Measurements from ENCODE around the gene SNF8.
A peak's percentile ranks its signal among the peaks of the same experiment; 100 is the strongest.
"Not testable (repeated sequence)": the region's sequence is repeated elsewhere in the genome, so short reads cannot be mapped to it uniquely, and the experiment has no call there.

The SNF8 gene

GRCh38 chr17:48944515-48945260 is at the start of gene SNF8:
TSS of gene SNF8 (minus strand) at chr17:48944842. CDS start at chr17:48944734, 108 bp downstream.
- peak; percentile 96 for DNase-seq (ENCODE audit: low spot score)

- DNase-seq (ENCODE audit: low spot score), result peak; percentile 1
Measured at GRCh38 chr17:48993951-48994350, 49.3 kb upstream of the SNF8 start.

- DNase-seq (ENCODE audit: low spot score), result no peak
Measured at GRCh38 chr17:48993305-48993704, 48.7 kb upstream of the SNF8 start.

GRCh38 chr17:48992444-48992843 is 47.8 kb upstream of the SNF8 start:
- no peak for DNase-seq (ENCODE audit: low spot score)

GRCh38 chr17:48990882-48991357 is 46.3 kb upstream of the SNF8 start:
- DNase-seq (ENCODE audit: low spot score), result no peak

GRCh38 chr17:48989100-48989499 is 44.5 kb upstream of the SNF8 start:
- DNase-seq (ENCODE audit: low spot score), result no peak

- DNase-seq (ENCODE audit: low spot score), result no peak
Measured at GRCh38 chr17:48985436-48986245, 41.0 kb upstream of the SNF8 start.

GRCh38 chr17:48981927-48982539 is 37.4 kb upstream of the SNF8 start:
- DNase-seq (ENCODE audit: low spot score), result no peak

GRCh38 chr17:48973806-48974205 is 29.2 kb upstream of the SNF8 start:
- DNase-seq (ENCODE audit: low spot score), result no peak

- no peak for DNase-seq (ENCODE audit: low spot score)
Measured at GRCh38 chr17:48972749-48973097, 28.1 kb upstream of the SNF8 start.

- no peak for DNase-seq (ENCODE audit: low spot score)
Measured at GRCh38 chr17:48970865-48971687, 26.4 kb upstream of the SNF8 start.

- DNase-seq (ENCODE audit: low spot score), result no peak
Measured at GRCh38 chr17:48970224-48970623, 25.6 kb upstream of the SNF8 start.

- DNase-seq (ENCODE audit: low spot score), result peak; percentile 68
Measured at GRCh38 chr17:48961516-48962233, 17.0 kb upstream of the SNF8 start.

- no peak for DNase-seq (ENCODE audit: low spot score)
Measured at GRCh38 chr17:48960834-48961515, 16.3 kb upstream of the SNF8 start.

GRCh38 chr17:48954300-48954755 is 9.7 kb upstream of the SNF8 start:
- DNase-seq (ENCODE audit: low spot score), result no peak

- DNase-seq (ENCODE audit: low spot score), result no peak
Measured at GRCh38 chr17:48952904-48953303, 8.3 kb upstream of the SNF8 start.

- DNase-seq (ENCODE audit: low spot score), result no peak
Measured at GRCh38 chr17:48951572-48951971, 6.9 kb upstream of the SNF8 start.

GRCh38 chr17:48945261-48945651 is 614 bp upstream of the SNF8 start:
- DNase-seq (ENCODE audit: low spot score), result not testable (repeated sequence)

GRCh38 chr17:48933035-48933434 is 11.6 kb downstream of the SNF8 start:
- DNase-seq (ENCODE audit: low spot score), result no peak

GRCh38 chr17:48930435-48930873 is 14.2 kb downstream of the SNF8 start:
- no peak for DNase-seq (ENCODE audit: low spot score)

- DNase-seq (ENCODE audit: low spot score), result no peak
Measured at GRCh38 chr17:48929812-48930165, 14.9 kb downstream of the SNF8 start.
